NOMO-1 treated with DMSO at 0.1 percent for 48 hours (cell line): ENCODE data around the gene COL6A6.

Source experiments
- DNase-seq: peaks from one replicate; lab custom pipeline; 2025; ENCODE audit not compliant: unreplicated experiment; lab: John Stamatoyannopoulos, UW

The COL6A6 gene

DNA sequence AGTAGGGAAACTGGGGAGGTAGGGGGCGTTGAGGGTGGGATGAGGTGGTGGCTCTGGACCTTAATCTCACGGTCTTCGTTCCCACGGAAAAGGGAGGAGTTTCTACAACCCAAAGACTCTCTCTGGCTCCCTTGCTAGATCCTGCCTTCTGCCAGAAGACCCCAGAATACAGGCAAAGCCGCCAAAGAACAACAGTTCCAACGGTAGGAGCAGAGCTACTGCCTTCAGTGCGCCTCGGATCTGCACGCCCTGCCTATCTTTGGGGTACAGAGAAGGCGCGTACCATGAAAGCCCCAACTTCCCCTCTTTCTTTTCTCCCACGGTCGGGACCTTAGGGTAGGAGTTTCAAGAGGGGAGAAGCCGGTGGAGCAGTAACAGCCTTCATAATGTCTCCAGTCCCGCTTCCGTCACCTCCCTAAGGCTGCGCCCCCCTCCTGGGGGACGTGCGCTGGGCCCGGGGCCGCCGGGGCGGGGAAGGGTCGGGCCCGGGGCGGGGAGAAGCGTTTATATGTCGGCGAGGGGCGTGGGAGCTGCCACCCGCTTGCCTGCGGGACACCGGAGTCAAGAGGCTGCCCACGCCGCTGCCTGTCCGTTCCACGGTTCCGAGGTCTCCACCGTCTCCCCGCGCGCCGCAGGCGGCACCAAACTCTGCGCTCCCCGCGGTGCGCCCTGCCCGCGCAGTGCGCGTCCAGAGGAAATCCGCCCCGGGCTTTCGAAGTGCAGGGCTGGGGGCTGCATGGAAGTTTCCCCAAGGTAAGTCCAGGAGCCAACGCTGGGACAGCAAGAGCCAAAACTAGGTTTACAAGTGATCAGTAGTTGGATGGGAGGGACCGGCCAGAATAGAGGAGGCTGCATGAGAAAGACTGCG lies at the start of gene COL6A6:
Gene COL6A6, plus strand, starts transcription at position 533 of the 868 bp plus-strand sequence. CDS start 43,188 bp downstream, outside the sequence.
- no peak for DNase-seq

GRCh38 chr3:130468311-130468710 lies 48.7 kb upstream of the COL6A6 start:
- no peak for DNase-seq

DNA sequence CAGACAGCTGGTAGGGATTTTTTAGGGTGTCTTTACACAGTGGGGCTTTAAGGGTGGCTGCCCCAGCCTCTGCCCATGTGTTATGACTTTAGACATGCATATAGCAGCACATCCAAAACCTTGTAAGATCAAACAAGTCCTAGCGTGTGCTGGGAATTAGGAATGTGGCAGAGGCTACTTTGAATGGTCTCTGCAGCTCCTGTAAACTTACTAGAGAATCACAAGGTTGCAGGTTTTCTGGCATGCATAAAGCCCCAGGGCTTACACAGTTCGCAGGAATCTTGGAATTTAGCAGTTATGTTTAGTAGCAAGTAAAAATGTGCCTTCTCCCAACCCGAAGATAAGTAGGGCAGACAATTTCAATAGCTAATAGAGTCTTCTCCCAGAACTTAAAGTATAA lies 46.9 kb upstream of the COL6A6 start:
- no peak for DNase-seq

DNA sequence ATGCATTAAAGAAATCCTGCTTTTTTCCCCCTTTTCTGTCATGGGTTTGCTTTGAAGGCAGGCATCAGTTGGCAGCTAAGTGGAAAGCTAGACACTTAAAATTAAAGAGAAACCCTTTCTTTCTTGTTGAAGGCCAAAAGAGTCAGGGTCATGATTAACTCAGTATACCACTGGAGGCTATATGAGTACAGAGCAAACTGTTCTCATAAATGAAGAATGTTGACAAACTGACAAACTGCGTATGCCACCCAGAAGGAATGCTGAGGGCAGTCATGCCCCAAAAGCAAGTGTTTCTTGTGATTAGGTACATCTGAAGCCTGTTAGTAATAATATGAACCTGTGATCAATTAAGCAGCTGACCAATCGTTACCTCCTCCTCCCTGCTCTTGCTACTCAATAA lies 43.6 kb upstream of the COL6A6 start:
- DNase-seq = no peak

DNA sequence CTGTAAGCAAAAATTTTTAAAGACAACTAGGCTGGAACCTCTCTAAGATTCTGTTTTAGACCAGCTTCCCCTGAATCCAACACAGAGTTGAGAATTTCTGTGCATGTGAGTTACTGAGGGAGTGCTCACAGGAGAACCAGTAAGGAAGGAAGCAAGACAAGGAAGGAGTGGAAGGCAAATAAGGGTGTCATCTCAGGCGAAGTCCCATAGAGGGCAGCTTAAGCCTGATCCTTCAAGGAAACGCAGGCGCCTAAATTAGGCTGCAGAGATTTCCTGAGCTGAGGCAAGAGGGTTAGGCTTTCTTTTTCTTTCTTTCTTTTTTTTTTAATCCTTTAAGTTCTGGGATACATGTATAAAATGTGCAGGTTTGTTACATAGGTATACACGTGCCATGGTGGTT lies 36.2 kb upstream of the COL6A6 start:
- DNase-seq = peak; percentile 5

GRCh38 chr3:130488288-130488687 lies 28.7 kb upstream of the COL6A6 start:
- no peak for DNase-seq

GRCh38 chr3:130488769-130489450 lies 28.1 kb upstream of the COL6A6 start:
- DNase-seq = no peak

- DNase-seq = no peak
Measured at GRCh38 chr3:130490241-130490640, 26.7 kb upstream of the COL6A6 start.

DNA sequence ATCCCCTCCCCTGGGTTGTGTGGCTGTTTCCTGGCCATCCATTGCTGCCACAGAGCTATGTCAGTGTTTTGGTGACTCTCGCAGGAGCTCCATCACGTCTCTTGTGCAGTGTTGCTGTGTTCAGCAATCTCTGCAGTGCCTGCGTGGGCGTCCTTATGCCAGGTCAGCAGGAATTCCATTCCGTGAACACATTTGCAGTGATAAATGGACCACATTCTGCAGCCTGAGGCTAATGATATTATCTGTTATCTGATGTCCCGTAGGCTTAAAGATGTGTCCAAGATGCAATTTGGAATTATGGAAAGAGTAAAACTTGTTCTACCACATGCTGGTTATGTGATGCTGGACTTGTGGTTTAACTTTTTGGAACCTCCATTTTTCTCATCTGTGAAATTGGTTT lies 25.5 kb upstream of the COL6A6 start:
- DNase-seq = no peak

DNA sequence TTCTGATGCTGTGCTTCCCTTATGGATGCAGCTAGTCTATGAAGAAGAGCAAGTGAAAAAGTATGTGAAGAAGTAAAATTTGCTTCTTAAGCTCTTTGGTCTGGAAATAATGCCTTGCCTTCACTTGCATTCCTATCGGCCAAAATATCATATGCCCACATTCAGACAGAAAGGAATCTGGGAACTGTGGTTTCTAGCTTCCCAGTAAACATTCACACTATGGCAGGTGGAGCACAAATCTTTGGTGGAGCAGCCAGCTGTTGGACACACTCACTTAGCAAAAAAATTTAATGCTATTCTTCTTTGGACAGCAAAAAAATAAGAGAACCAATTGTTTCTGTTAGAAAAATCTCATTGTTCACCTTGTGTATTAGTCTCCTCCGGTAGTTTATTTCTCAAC lies 12.3 kb upstream of the COL6A6 start:
- DNase-seq = no peak

DNA sequence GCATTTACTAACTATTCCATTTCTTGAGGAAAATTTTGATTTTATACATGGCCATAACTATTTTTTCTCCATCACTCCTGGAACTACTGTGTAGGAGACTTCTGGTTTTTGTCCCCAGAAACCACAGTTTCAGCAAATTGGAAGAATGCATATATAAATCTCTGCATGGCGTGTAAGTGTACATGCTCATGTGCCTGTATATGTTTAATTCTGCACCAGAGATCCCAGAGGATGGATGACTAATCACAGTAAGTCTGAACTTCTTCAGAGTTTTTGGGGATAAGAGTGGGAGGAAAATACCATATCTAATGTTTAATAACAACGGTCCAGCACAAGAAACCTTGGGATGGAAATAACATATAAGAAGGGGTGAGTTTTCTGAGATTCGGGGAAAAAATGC lies 10.9 kb upstream of the COL6A6 start:
- DNase-seq = no peak

DNA sequence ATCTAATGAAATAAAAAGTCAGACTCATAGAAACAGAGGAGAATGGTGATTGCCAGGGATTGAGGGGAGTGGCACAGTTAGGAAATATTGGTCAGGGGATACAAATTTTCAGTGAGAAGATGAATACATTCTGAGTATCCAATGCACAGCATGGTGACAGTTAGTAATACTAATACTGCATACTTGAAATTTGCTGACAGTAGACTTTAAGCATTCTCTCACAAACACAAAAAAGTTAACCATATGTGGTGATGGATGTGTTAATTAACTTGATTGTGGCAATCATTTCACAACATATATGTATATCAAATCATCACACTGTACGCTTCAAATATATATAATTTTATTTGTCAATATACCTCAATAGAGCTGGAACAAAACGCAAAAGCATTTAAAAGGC lies 9.2 kb upstream of the COL6A6 start:
- DNase-seq = no peak

GRCh38 chr3:130509008-130509407 lies 8.0 kb upstream of the COL6A6 start:
- DNase-seq = no peak

DNA sequence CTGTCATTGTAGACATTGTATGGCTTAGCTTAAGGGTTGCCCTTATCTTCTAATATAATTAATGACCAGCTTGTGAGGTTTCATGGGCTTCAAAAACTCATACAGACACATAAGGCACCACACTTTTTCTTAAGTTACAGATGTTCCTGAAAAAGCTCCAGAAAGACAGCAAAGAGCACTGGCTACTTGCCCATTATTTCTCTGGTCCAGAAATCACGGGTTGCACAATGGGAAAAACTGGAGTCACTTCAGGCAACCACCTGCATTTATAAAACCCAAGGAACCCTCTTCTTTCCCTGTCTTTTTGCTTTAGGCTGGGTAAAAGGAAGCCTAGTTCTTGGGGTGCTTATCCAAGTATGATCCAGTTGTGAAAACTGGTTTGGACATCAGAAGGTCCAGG lies 2.3 kb upstream of the COL6A6 start:
- no peak for DNase-seq

- DNase-seq = no peak
Measured at GRCh38 chr3:130515755-130516154, 1.2 kb upstream of the COL6A6 start.

GRCh38 chr3:130517602-130518001 lies 625 bp downstream of the COL6A6 start:
- no peak for DNase-seq

DNA sequence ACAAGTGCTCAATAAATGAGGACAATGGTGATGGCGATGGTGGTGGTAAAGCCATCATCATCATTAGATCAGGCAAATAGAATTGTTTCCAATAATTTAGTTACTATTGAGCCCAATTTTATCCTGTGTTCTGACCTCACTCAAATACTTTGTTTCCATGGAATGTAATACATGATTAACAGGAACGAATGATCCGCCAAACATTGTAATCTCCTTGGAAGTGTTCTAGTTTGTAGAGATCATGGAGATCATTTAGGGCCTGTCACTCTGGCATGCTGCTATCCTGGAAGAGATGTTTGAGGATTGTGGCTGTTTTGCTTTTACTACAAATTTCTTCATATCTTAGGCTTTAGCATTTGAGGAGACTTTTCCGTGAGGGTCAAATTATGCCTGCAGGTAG lies 2.8 kb downstream of the COL6A6 start:
- no peak for DNase-seq

- DNase-seq = no peak
Measured at GRCh38 chr3:130522399-130522798, 5.4 kb downstream of the COL6A6 start.

GRCh38 chr3:130527426-130527825 lies 10.4 kb downstream of the COL6A6 start:
- DNase-seq = no peak

GRCh38 chr3:130528120-130528519 lies 11.1 kb downstream of the COL6A6 start:
- no peak for DNase-seq

DNA sequence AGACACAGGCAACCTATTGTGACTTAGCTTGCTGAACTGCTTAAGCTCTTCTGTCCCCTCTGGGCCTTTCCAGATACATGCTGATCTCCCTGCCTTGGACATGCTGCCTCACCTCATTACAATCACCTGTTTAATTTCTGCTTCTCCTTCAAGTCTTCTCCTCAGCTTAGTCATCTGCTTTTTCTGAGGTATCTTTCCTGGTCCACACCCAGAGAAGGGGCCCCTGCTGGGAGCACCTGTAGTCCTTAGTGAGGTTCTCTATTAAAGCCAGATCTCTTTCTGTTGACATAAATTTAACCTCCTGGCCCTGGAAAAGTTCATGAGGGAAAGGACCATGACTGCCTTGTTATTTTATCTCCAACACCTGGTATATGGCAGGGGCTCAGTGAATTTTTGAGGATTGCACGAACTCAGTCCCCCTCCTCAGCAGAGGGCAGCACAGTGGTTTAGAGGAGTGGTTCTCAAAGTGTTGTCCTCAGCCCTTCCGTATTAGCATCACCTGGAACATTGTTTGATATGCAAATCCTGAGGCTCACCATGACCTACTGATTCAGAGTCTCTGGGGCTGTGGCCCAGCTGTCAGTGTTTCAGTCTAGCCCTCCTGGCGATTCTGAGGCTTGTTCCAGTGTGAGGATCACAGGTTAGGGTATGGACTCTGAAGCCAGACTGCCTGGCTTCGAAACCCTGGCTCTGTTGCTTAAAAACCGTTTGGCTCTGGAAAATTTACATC lies 12.7 kb downstream of the COL6A6 start:
- no peak for DNase-seq

DNA sequence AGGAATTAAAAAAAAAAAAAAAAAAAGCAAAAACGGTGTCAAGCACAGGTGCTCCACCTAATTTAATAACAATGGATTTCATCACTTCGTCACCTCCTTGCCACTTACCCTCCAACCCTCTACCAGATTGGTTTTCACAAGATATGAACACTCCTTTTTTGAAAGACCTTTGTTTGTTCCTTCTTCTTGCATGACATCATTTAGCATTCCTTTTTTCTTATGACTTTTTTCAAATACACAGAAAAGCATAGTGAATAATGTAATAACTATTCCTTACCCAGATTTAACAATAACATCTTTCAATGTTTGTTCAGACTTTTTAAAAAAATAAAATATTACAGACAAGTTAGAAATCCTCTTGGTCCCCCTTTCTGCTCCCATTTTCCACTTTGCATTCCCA lies 16.3 kb downstream of the COL6A6 start:
- DNase-seq = no peak
